GM03348 (cell line): Measurements from ENCODE around the gene MED13.
"Not testable (repeated sequence)": the region's sequence is repeated elsewhere in the genome, so short reads cannot be mapped to it uniquely, and the experiment has no call there.

Source experiments
- DNase-seq: peaks from one replicate; pipeline ENCODE4 v3.0.0; 2012; ENCODE audit warnings: low spot score

The MED13 gene

GRCh38 chr17:61907361-61907760, 157.7 kb downstream of the MED13 start:
- DNase-seq: no peak

GRCh38 chr17:61904094-61904710, 160.9 kb downstream of the MED13 start:
- DNase-seq: no peak

GRCh38 chr17:61903251-61903650, 161.8 kb downstream of the MED13 start:
- no peak for DNase-seq

- no peak for DNase-seq
Observed at GRCh38 chr17:61897548-61898180, 167.4 kb downstream of the MED13 start.

GRCh38 chr17:61895391-61895790, 169.7 kb downstream of the MED13 start:
- no peak for DNase-seq

- DNase-seq: not testable (repeated sequence)
Observed at GRCh38 chr17:61894310-61894709, 170.8 kb downstream of the MED13 start.
